Measurements from ENCODE around the gene AWAT1. TPM values are rescaled to one million over a fixed set of nuclear protein-coding genes. Genes with fewer than 3 reads are reported as not detected.
A peak's percentile ranks its signal among the peaks of the same experiment; 100 is the strongest.
"Not testable (repeated sequence)": the region's sequence is repeated elsewhere in the genome, so short reads cannot be mapped to it uniquely, and the experiment has no call there.

Gene AWAT1
- total RNA-seq, 1 donor from 2014 or later: not detected

GRCh38 chrX:70201732-70202131, 32.7 kb upstream of the AWAT1 start:
- H3K27ac ChIP-seq (ENCODE audit: low read depth, low read length): no peak overlapping the region
- no peaks in the 10 kb centered on the region for H3K4me1 ChIP-seq (ENCODE audit: insufficient read depth, low read length)
- Mint-ChIP-seq H3K4me3 (ENCODE audit: unreplicated experiment) (no peak overlapping the region), H3K36me3 (ENCODE audit: low read depth, unreplicated experiment) (no peaks in the 10 kb centered on the region), H3K27me3 (ENCODE audit: low read depth, unreplicated experiment) (peaks cover 9% of the 10 kb centered on the region), H3K9me3 (ENCODE audit: unreplicated experiment) (no peaks in the 10 kb centered on the region), H3K27ac (ENCODE audit: unreplicated experiment) (no peak overlapping the region), H3K4me1 (ENCODE audit: low read depth, unreplicated experiment) (no peaks in the 10 kb centered on the region)
- no peaks in the 10 kb centered on the region for H4K20me1 ChIP-seq (ENCODE audit: insufficient read depth, low read length)
- H3K36me3 ChIP-seq (ENCODE audit: insufficient read depth, low read length): no peaks in the 10 kb centered on the region
- no peak overlapping the region for H2AFZ ChIP-seq (ENCODE audit: low read depth, low read length)
- no peaks in the 10 kb centered on the region for H3K79me2 ChIP-seq (ENCODE audit: insufficient read depth, low read length)
- no peaks in the 10 kb centered on the region for H3K27me3 ChIP-seq (ENCODE audit: insufficient read depth, low read length)
- no peak overlapping the region for H3K4me3 ChIP-seq (ENCODE audit: insufficient read depth, low read depth, low read length)
- DNase-seq (ENCODE audit: low read depth) (no peak), FAIRE-seq (no peak)
- TF ChIP-seq CTCF (IDR thresholded peaks at IDR 0.05; ENCODE audit: insufficient read depth, low read depth, low read length) (no peak), EZH2 (IDR thresholded peaks at IDR 0.05; ENCODE audit: insufficient read depth, low read length) (no peak)
- H3K9me3 ChIP-seq (ENCODE audit: insufficient read depth, low read depth, low read length): no peaks in the 10 kb centered on the region
- no peak overlapping the region for H3K4me2 ChIP-seq (ENCODE audit: low read length)
- H3K9ac ChIP-seq (ENCODE audit: low read length): no peak overlapping the region

GRCh38 chrX:70208479-70208878, 26.0 kb upstream of the AWAT1 start:
- H3K4me1 Mint-ChIP-seq (ENCODE audit: low read depth, unreplicated experiment): no peaks in the 10 kb centered on the region
- peak; percentile 23 for DNase-seq (ENCODE audit: low read depth)
- H3K36me3 Mint-ChIP-seq (ENCODE audit: low read depth, unreplicated experiment): no peaks in the 10 kb centered on the region
- Histone ChIP-seq H3K9me3 (ENCODE audit: insufficient read depth, low read depth, low read length) (no peaks in the 10 kb centered on the region), H3K4me1 (ENCODE audit: insufficient read depth, low read length) (no peaks in the 10 kb centered on the region), H3K36me3 (ENCODE audit: insufficient read depth, low read length) (no peaks in the 10 kb centered on the region), H3K27ac (ENCODE audit: low read depth, low read length) (no peak overlapping the region), H4K20me1 (ENCODE audit: insufficient read depth, low read length) (no peaks in the 10 kb centered on the region), H3K79me2 (ENCODE audit: insufficient read depth, low read length) (no peaks in the 10 kb centered on the region), H2AFZ (ENCODE audit: low read depth, low read length) (no peak overlapping the region), H3K4me3 (ENCODE audit: insufficient read depth, low read depth, low read length) (no peak overlapping the region), H3K27me3 (ENCODE audit: insufficient read depth, low read length) (no peaks in the 10 kb centered on the region), H3K9ac (ENCODE audit: low read length) (no peak overlapping the region), H3K4me2 (ENCODE audit: low read length) (no peak overlapping the region)
- peaks cover 8% of the 10 kb centered on the region for H3K27me3 Mint-ChIP-seq (ENCODE audit: low read depth, unreplicated experiment)
- TF ChIP-seq EZH2 (IDR thresholded peaks at IDR 0.05; ENCODE audit: insufficient read depth, low read length) (no peak), CTCF (IDR thresholded peaks at IDR 0.05; ENCODE audit: insufficient read depth, low read depth, low read length) (no peak)
- peaks cover 2% of the 10 kb centered on the region for H3K9me3 Mint-ChIP-seq (ENCODE audit: unreplicated experiment)
- no peak overlapping the region for H3K4me3 Mint-ChIP-seq (ENCODE audit: unreplicated experiment)
- FAIRE-seq: peak; percentile 78
- no peak overlapping the region for H3K27ac Mint-ChIP-seq (ENCODE audit: unreplicated experiment)

GRCh38 chrX:70209570-70209969, 24.9 kb upstream of the AWAT1 start:
- not testable (repeated sequence) for H3K9ac ChIP-seq (ENCODE audit: low read length); H3K27ac ChIP-seq (ENCODE audit: low read depth, low read length); H3K4me1 Mint-ChIP-seq (ENCODE audit: low read depth, unreplicated experiment); H3K79me2 ChIP-seq (ENCODE audit: insufficient read depth, low read length); H3K27ac Mint-ChIP-seq (ENCODE audit: unreplicated experiment); H3K36me3 Mint-ChIP-seq (ENCODE audit: low read depth, unreplicated experiment); H3K36me3 ChIP-seq (ENCODE audit: insufficient read depth, low read length); H3K4me1 ChIP-seq (ENCODE audit: insufficient read depth, low read length); H3K4me2 ChIP-seq (ENCODE audit: low read length); DNase-seq (ENCODE audit: low read depth); H3K9me3 Mint-ChIP-seq (ENCODE audit: unreplicated experiment); H3K27me3 ChIP-seq (ENCODE audit: insufficient read depth, low read length); H3K4me3 Mint-ChIP-seq (ENCODE audit: unreplicated experiment); H3K4me3 ChIP-seq (ENCODE audit: insufficient read depth, low read depth, low read length); H3K27me3 Mint-ChIP-seq (ENCODE audit: low read depth, unreplicated experiment); H3K9me3 ChIP-seq (ENCODE audit: insufficient read depth, low read depth, low read length); H4K20me1 ChIP-seq (ENCODE audit: insufficient read depth, low read length); H2AFZ ChIP-seq (ENCODE audit: low read depth, low read length)
- peak; percentile 20 for FAIRE-seq
